K562 (cell line): ENCODE measurements around the gene ACSL6. TPM values are rescaled to one million over a fixed set of nuclear protein-coding genes. Genes with fewer than 3 reads are reported as not detected.

Experiments used
- ATAC-seq: fragments of 200-7000 bp; cut with Tn5 transposase; 3 replicates; pipeline ENCODE4 v1.9.1; 2020; ENCODE audit warnings: moderate library complexity
- BruUV-seq: library from RNA; stranded (reverse); fragments of 400-500 nt; replicated peaks from 2 replicates; lab custom pipeline; 2021; lab: Mats Ljungman, UMichigan
- CTCF ChIA-PET: fragments of 300-600 bp; formaldehyde crosslinking; extraction: SDS; loops from one replicate; lab custom pipeline; 2021; ENCODE audit warnings: low intra/inter-chr PET ratio; lab: Yijun Ruan, JAX
- POLR2A ChIA-PET: fragments of 300-600, 350-650 bp; sonication (Branson Sonifier 250); formaldehyde crosslinking; extraction: SDS; loops from one replicate; lab custom pipeline; 2021; ENCODE audit warnings: antibody characterized with exemption, inconsistent platforms; lab: Yijun Ruan, JAX
- DNase-seq, 4 experiments: peaks; one replicate each; pipeline versions ENCODE4 v3.0.0 to v3.0.0-alpha.2; 2011 to 2018; ENCODE audit warnings: low spot score in 3 of 4, mixed read lengths in 3 of 4; ENCODE audit errors: extremely low read depth in 1 of 4
- FAIRE-seq: peaks from 2 replicates; lab custom pipeline; 2011; peaks lifted over from hg19 to GRCh38; lab: Jason Lieb, UNC
- H2AFZ ChIP-seq: 2 replicates; pipeline ENCODE4 v1.6.0; 2011; ENCODE audit warnings: low read depth, low read length, control low read depth, inconsistent platforms
- H3K27ac ChIP-seq: fragments of 200-600 bp; 3 replicates; pipeline ENCODE4 v1.8.0; 2011; ENCODE audit warnings: low read depth, mild to moderate bottlenecking, control low read depth, inconsistent platforms, low read length, moderate library complexity, mixed read lengths; ENCODE audit errors: extremely low read depth
- H3K27me3 ChIP-seq, 2 experiments: fragments of 300-600 bp in 1 of 2; 2 replicates in 1 of 2; 3 replicates in 1 of 2; pipeline versions ENCODE4 v1.6.0 to v1.8.0; 2011; ENCODE audit warnings: inconsistent platforms in 2 of 2, low read length in 2 of 2, mild to moderate bottlenecking in 1 of 2, mixed read lengths in 1 of 2, moderate library complexity in 1 of 2; ENCODE audit not compliant: control insufficient read depth in 2 of 2, insufficient read depth in 2 of 2
- H3K36me3 ChIP-seq: fragments of 300-600 bp; 3 replicates; pipeline ENCODE4 v1.8.0; 2011; ENCODE audit warnings: mild to moderate bottlenecking, low read length, inconsistent platforms; ENCODE audit not compliant: control insufficient read depth, insufficient read depth
- H3K4me1 ChIP-seq, 2 experiments: fragments of 200-600 bp in 1 of 2; replicated peaks in 1 of 2; 2 replicates in 1 of 2; 3 replicates in 1 of 2; pipeline versions ENCODE4 v1.5.1 to v1.8.0; 2011; ENCODE audit warnings: inconsistent platforms in 2 of 2, low read length in 2 of 2, mild to moderate bottlenecking in 1 of 2, mixed read lengths in 1 of 2, moderate library complexity in 1 of 2; ENCODE audit not compliant: control insufficient read depth in 2 of 2, insufficient read depth in 2 of 2
- H3K4me2 ChIP-seq: 2 replicates; pipeline ENCODE4 v1.6.1; 2011; ENCODE audit warnings: low read length, control low read depth, inconsistent platforms, mixed read lengths; ENCODE audit not compliant: insufficient read depth
- H3K4me3 ChIP-seq: fragments of 200-600 bp; sonication (generic), shearing (Covaris generic); 2 replicates; pipeline ENCODE4 v1.5.1; 2016; ENCODE audit warnings: control low read depth, inconsistent platforms
- H3K79me2 ChIP-seq: fragments of 200-600 bp; 3 replicates; pipeline ENCODE4 v1.8.0; 2011; ENCODE audit warnings: low read length, inconsistent platforms; ENCODE audit not compliant: control insufficient read depth, insufficient read depth
- H3K9ac ChIP-seq, 2 experiments: 2 replicates each; pipeline versions ENCODE4 v1.6.0 to v1.6.1; 2011; ENCODE audit warnings: low read depth in 2 of 2, low read length in 2 of 2, control low read depth in 1 of 2, inconsistent platforms in 1 of 2, mild to moderate bottlenecking in 1 of 2, mixed read lengths in 1 of 2; ENCODE audit not compliant: insufficient read depth in 1 of 2
- H3K9me1 ChIP-seq: one replicate; pipeline ENCODE4 v1.6.0; 2011; ENCODE audit warnings: inconsistent platforms, mild to moderate bottlenecking, low read length, moderate library complexity; ENCODE audit not compliant: control insufficient read depth, insufficient read depth
- H3K9me3 ChIP-seq: replicated peaks from 2 replicates; pipeline ENCODE4 v1.5.1; 2011; ENCODE audit warnings: low read depth, low read length, inconsistent platforms; ENCODE audit not compliant: control insufficient read depth, insufficient read depth
- H4K20me1 ChIP-seq: replicated peaks from 2 replicates; pipeline ENCODE4 v1.6.1; 2011; ENCODE audit warnings: low read length, inconsistent platforms, mixed read lengths; ENCODE audit not compliant: control insufficient read depth, insufficient read depth
- DIDO1 ChIP-seq: fragments of 450-650 bp; IDR thresholded peaks from 2 replicates; pipeline ENCODE4 v1.6.1; 2016; ENCODE audit warnings: low read depth, missing biosample characterization, missing genetic modification characterization
- DMBX1 ChIP-seq: fragments of 250-450 bp; sonication (Bioruptor Pico); IDR thresholded peaks from 2 replicates; pipeline ENCODE4 v1.8.0; 2022; ENCODE audit warnings: inconsistent platforms, mild to moderate bottlenecking, moderate library complexity, borderline replicate concordance
- EHMT2 ChIP-seq: fragments of 450-650 bp; IDR thresholded peaks from 2 replicates; pipeline ENCODE4 v1.6.1; 2018; ENCODE audit warnings: antibody characterized with exemption
- MIER1 ChIP-seq: fragments of 450-650 bp; IDR thresholded peaks from 2 replicates; pipeline ENCODE4 v1.6.1; 2016; ENCODE audit warnings: antibody characterized with exemption, mild to moderate bottlenecking, low read depth
- PHB ChIP-seq: fragments of 250-450 bp; sonication (Bioruptor Pico); IDR thresholded peaks from 2 replicates; pipeline ENCODE4 v1.5.0; 2021
- SIN3A ChIP-seq, 2 experiments: fragments of 150-350 bp in 1 of 2; IDR thresholded peaks; 2 replicates each; pipeline ENCODE4 v1.6.1; 2011 to 2016; ENCODE audit warnings: borderline replicate concordance in 2 of 2, low read depth in 2 of 2, low read length in 2 of 2, mild to moderate bottlenecking in 2 of 2, moderate library complexity in 2 of 2; ENCODE audit not compliant: control insufficient read depth in 1 of 2
- SMAD4 ChIP-seq: fragments of 250-450 bp; sonication (Bioruptor Pico); conservative IDR thresholded peaks from 2 replicates; pipeline ENCODE4 v1.8.0; 2021; ENCODE audit warnings: inconsistent platforms, mild to moderate bottlenecking, moderate library complexity
- TEAD1 ChIP-seq, 2 experiments: fragments of 450-650 bp in 1 of 2; sonication (generic) in 1 of 2; formaldehyde crosslinking; IDR thresholded peaks; 2 replicates each; pipeline versions ENCODE4 v1.4.0 to v1.8.0; 2020 to 2022; ENCODE audit warnings: mild to moderate bottlenecking in 2 of 2, missing genetic modification reagents in 1 of 2
- TEAD4 ChIP-seq, 2 experiments: sonication (generic) in 1 of 2; formaldehyde crosslinking in 1 of 2; IDR thresholded peaks; 2 replicates each; pipeline versions ENCODE4 v1.6.1 to v1.8.0; 2012 to 2022; ENCODE audit warnings: borderline replicate concordance in 1 of 2, inconsistent platforms in 1 of 2, low read length in 1 of 2, mild to moderate bottlenecking in 1 of 2, missing genetic modification reagents in 1 of 2
- ZC3H4 ChIP-seq: sonication (generic); formaldehyde crosslinking; IDR thresholded peaks from 2 replicates; pipeline ENCODE4 v1.9.0; 2021; ENCODE audit warnings: missing genetic modification reagents, borderline replicate concordance
- ZFPM2 ChIP-seq: fragments of 250-450 bp; sonication (Bioruptor Pico); IDR thresholded peaks from 2 replicates; pipeline ENCODE4 v1.5.1; 2022; ENCODE audit warnings: mild to moderate bottlenecking
- ZNF175 ChIP-seq: fragments of 200-800 bp; sonication (Bioruptor generic); IDR thresholded peaks from 2 replicates; pipeline ENCODE4 v1.6.1; 2016; ENCODE audit warnings: low read depth, mild to moderate bottlenecking, missing genetic modification characterization, missing compliant biosample characterization
- WGBS: fragments of 100-300 bp; shearing (Covaris generic); methylation state at CpG from one replicate; pipeline ENCODE4 v1.1.6; 2016; ENCODE audit warnings: low coverage, mixed read lengths; ENCODE audit not compliant: insufficient coverage; ENCODE audit errors: missing lambda C conversion rate; 5-methylcytosine and 5-hydroxymethylcytosine counted together
- in situ Hi-C: fragments of 300-500 bp; cut with MboI; formaldehyde crosslinking; loops from 4 replicates; pipeline ENCODE4 v1.15.0; 2018; ENCODE audit warnings: inconsistent platforms, mixed read lengths
- intact Hi-C: fragments of 100-400 bp; cut with micrococcal nuclease; formaldehyde crosslinking; loops from 2 replicates; pipeline ENCODE4 v1.14.2; 2022
- polyA plus RNA-seq, 8 experiments: library from polyadenylated mRNA; depleted of rRNA in 4 of 8; stranded (reverse) in 5 of 8; unstranded in 3 of 8; fragments of >200 nt; fragmentation: Nextera tagmentation in 2 of 8; fragmentation: Illumina TruSeq in 1 of 8; extraction: Ambion mirVana in 2 of 8; extraction: Trizol in 1 of 8; gene quantifications; 2 replicates each; pipeline versions ENCODE4 v1.2.1 to v1.2.3, GENCODE V29; 2011 to 2014; ENCODE audit warnings: inconsistent platforms in 1 of 8, missing spikeins in 1 of 8
- total RNA-seq, 7 experiments: library from RNA; depleted of rRNA in 6 of 7; stranded (reverse); fragments of >200 nt in 6 of 7; fragmentation: Illumina TruSeq in 2 of 7; extraction: Trizol in 2 of 7; gene quantifications; 2 replicates each; pipeline versions ENCODE4 v1.2.1 to v1.2.3, GENCODE V29; 2011 to 2021; ENCODE audit warnings: low replicate concordance in 1 of 7
- TF ChIP-seq, protein P1 (sequence below), 2 experiments: fragments of 450-650 bp; formaldehyde crosslinking in 1 of 2; IDR thresholded peaks; 2 replicates each; pipeline versions ENCODE4 v1.4.0 to v1.6.1; 2014 to 2020; ENCODE audit warnings: mild to moderate bottlenecking in 2 of 2, borderline replicate concordance in 1 of 2, low read depth in 1 of 2

Gene ACSL6
- total and polyA plus RNA-seq, 9 of the 15 experiments (the other 6 are each of a cell fraction or from before 2014, with no cell fraction given) = 0.50 to 1.5 (median 0.69) TPM

GRCh38 chr5:132024789-132025402, 13.4 kb upstream of the ACSL6 start:
- peak; percentile 94 for TF ChIP-seq EHMT2
- TF ChIP-seq PHB = no peak
- TF ChIP-seq SIN3A (IDR thresholded peaks at IDR 0.05; ENCODE audit: borderline replicate concordance in 2 of 2, control insufficient read depth in 1 of 2, low read depth in 2 of 2, low read length in 2 of 2) = peak in 1 of 2 experiments; percentile 40; a peak in 1 of 4 replicates
- no peak for TF ChIP-seq SMAD4 (CRISPR knock-in tag)
- TF ChIP-seq TEAD1 (CRISPR knock-in tag; IDR thresholded peaks at IDR 0.05) = peak in 1 of 2 experiments; percentile 42; a peak in 1 of 4 replicates
- TF ChIP-seq, protein P1, sequence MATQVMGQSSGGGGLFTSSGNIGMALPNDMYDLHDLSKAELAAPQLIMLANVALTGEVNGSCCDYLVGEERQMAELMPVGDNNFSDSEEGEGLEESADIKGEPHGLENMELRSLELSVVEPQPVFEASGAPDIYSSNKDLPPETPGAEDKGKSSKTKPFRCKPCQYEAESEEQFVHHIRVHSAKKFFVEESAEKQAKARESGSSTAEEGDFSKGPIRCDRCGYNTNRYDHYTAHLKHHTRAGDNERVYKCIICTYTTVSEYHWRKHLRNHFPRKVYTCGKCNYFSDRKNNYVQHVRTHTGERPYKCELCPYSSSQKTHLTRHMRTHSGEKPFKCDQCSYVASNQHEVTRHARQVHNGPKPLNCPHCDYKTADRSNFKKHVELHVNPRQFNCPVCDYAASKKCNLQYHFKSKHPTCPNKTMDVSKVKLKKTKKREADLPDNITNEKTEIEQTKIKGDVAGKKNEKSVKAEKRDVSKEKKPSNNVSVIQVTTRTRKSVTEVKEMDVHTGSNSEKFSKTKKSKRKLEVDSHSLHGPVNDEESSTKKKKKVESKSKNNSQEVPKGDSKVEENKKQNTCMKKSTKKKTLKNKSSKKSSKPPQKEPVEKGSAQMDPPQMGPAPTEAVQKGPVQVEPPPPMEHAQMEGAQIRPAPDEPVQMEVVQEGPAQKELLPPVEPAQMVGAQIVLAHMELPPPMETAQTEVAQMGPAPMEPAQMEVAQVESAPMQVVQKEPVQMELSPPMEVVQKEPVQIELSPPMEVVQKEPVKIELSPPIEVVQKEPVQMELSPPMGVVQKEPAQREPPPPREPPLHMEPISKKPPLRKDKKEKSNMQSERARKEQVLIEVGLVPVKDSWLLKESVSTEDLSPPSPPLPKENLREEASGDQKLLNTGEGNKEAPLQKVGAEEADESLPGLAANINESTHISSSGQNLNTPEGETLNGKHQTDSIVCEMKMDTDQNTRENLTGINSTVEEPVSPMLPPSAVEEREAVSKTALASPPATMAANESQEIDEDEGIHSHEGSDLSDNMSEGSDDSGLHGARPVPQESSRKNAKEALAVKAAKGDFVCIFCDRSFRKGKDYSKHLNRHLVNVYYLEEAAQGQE (IDR thresholded peaks at IDR 0.05; ENCODE audit: borderline replicate concordance) = peak; percentile 95
- TF ChIP-seq, protein P1 (CRISPR knock-in tag; IDR thresholded peaks at IDR 0.05; ENCODE audit: low read depth) = peak; percentile 73; the same call in 1 of the 2 replicates
- TF ChIP-seq ZFPM2 (CRISPR knock-in tag) = no peak
- peak; percentile 91 for TF ChIP-seq MIER1
- no peak for TF ChIP-seq TEAD4 (IDR thresholded peaks at IDR 0.05; ENCODE audit: low read length)
- 0 out of 2 replicates have a peak, but pooled peaks have one; percentile 22 for TF ChIP-seq TEAD4 (CRISPR knock-in tag; IDR thresholded peaks at IDR 0.05; ENCODE audit: borderline replicate concordance)
- no peak for TF ChIP-seq ZC3H4
- no peak for TF ChIP-seq DMBX1 (CRISPR knock-in tag)
- TF ChIP-seq ZNF175 (CRISPR knock-in tag) = no peak
- TF ChIP-seq DIDO1 (tag) = no peak
- TF ChIP-seq, all 486 proteins: peak for 6
- H2AFZ ChIP-seq = no peak overlapping the region
- H3K4me3 ChIP-seq = no peak overlapping the region
- no peaks in the 10 kb centered on the region for H4K20me1 ChIP-seq
- POLR2A ChIA-PET = interaction anchor here (0.5 kb wide), 1 partner anchor 591 kb away, joined by 3 read pairs; no protein-coding TSS in a partner anchor
- H3K4me1 ChIP-seq = peaks cover 4 to 9% of the 10 kb centered on the region in 2 experiments; a peak in 3 of 5 replicates
- no peaks in the 10 kb centered on the region for H3K9me3 ChIP-seq
- H3K9me1 ChIP-seq = no peaks in the 10 kb centered on the region
- BruUV-seq = no TSS peak
- H3K27ac ChIP-seq = no peak overlapping the region
- H3K79me2 ChIP-seq = no peaks in the 10 kb centered on the region
- CTCF ChIA-PET = no interaction called here
- in situ Hi-C loops = loop anchor here (25.0 kb wide), 1 partner anchor 588 kb away; no protein-coding TSS in a partner anchor
- ATAC-seq (no peak), FAIRE-seq (no peak), DNase-seq (no peak)
- no peak overlapping the region for H3K4me2 ChIP-seq
- H3K36me3 ChIP-seq = no peaks in the 10 kb centered on the region
- WGBS = under 1% methylated on average over 8 of the region's 8 CpGs
- intact Hi-C loops = no loop called here
- peaks cover 6 to 40% of the 10 kb centered on the region in 2 experiments; a peak in 4 of 5 replicates for H3K27me3 ChIP-seq
- H3K9ac ChIP-seq = no peak overlapping the region
